22Rv1 (cell line): ENCODE results near the gene BRD7.
A peak's percentile ranks its signal among the peaks of the same experiment; 100 is the strongest.

Source experiments
- H3K27ac ChIP-seq: fragments of 450-650 bp; 2 replicates; pipeline ENCODE4 v1.5.1; 2017
- CTCF ChIP-seq: fragments of 450-650 bp; IDR thresholded peaks from 2 replicates; pipeline ENCODE4 v1.5.1; 2017; ENCODE audit warnings: mild to moderate bottlenecking
- ZFX ChIP-seq: fragments of 450-650 bp; IDR thresholded peaks from 2 replicates; pipeline ENCODE4 v1.6.1; 2017; ENCODE audit warnings: antibody characterized with exemption, borderline replicate concordance

The BRD7 gene

DNA sequence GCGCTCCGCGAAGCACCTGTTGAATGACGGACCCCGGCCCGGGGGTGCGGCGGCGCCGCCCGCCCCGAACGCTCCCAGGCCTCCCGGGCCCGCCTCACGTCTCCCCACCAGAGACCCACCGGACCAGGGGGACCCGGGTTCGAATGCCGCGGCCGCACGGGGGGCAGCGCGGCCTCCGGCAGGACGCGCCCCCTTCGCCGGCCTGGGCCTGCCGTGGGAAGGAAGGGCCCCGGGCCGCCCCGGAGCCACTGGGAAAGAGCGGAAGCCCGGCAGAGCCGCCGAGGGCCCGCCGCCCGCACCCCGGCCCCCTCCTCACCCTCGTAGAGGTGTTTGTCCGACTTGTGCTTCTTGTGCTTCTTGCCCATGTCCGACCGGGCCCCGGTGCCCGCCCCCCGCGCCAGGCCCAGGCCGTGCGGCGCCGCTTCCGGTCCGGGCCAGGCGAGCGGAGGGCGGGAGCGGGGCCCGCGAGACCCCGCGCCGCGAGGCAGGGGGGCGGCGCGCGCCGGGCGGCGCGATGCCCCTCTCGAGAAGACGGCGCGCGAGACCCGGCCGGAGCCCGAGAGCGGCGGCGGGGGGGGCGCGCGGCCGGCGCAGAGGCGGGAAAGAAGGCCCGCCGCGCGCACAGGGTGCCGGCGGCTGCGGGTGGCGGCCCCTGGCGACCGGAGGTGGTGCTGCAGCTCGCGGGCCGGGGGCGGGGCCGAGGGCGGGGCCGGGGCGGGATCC is at the start of gene BRD7:
BRD7 (minus strand) TSS at position 579 of the 723 bp plus-strand sequence; CDS start at position 365, 214 bp downstream.
- peak; percentile 85 for TF ChIP-seq CTCF
- no peak for TF ChIP-seq ZFX
- H3K27ac ChIP-seq = peak within 1 kb of the TSS; percentile 48

- no peak overlapping the region for H3K27ac ChIP-seq
- TF ChIP-seq CTCF = no peak
- TF ChIP-seq ZFX = no peak
Observed at GRCh38 chr16:50416388-50416787, 47.6 kb upstream of the BRD7 start.

GRCh38 chr16:50414152-50414551 is 45.4 kb upstream of the BRD7 start:
- no peak overlapping the region for H3K27ac ChIP-seq
- TF ChIP-seq ZFX = no peak
- TF ChIP-seq CTCF = no peak

DNA sequence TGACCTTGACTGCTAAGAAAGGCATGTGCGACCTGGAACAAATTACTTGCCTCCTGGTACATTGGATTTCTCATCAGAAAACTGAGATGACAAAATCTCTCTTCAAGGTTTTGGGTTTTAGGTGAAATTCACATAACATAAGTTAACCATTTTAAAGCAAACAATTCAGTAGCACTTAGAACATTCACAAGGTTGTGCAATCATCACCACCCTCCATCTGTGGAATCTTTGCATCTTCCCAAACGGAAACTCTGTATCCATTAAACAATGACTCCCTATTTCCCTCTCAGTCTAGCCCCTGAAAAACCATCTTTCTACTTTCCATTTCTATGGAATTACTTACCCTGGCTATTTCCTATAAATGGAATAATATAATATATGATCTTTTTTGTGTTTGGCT is 42.2 kb upstream of the BRD7 start:
- no peak overlapping the region for H3K27ac ChIP-seq
- TF ChIP-seq CTCF = no peak
- TF ChIP-seq ZFX = no peak

DNA sequence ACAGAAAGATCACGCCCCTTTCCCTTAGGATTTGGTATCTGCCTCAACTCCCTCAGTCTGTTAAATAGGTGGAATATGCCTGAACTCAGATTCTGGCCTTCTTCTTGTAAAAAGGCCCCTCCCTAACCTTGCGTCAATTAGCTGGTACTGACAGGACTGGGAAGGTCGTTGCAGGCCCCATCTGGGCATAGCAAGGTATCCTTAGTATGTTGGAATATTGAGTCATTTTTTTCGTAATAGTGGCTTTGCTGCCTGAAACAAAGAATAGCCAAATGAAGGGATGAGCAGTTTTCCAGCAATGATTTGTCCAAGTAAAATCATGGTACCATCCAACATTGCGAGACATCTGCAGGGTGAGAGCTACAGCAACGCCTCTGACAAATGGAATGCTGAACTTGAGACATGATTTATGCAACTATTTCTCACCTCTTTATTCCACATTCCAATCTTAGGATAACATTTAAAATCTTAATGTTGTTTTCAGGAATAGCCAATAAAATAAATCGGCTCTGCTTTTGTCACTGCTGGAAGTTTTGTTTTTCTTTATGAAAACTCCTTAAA is 39.3 kb upstream of the BRD7 start:
- TF ChIP-seq ZFX = no peak
- TF ChIP-seq CTCF = no peak
- no peak overlapping the region for H3K27ac ChIP-seq

GRCh38 chr16:50407351-50407750 is 38.6 kb upstream of the BRD7 start:
- TF ChIP-seq CTCF (no peak), ZFX (no peak)
- no peak overlapping the region for H3K27ac ChIP-seq

GRCh38 chr16:50403491-50403890 is 34.7 kb upstream of the BRD7 start:
- H3K27ac ChIP-seq = no peak overlapping the region
- TF ChIP-seq CTCF (no peak), ZFX (no peak)
